Gastroesophageal sphincter (tissue), 3 donors: ENCODE measurements around the gene CNTNAP3.
"Not testable (repeated sequence)": the region's sequence is repeated elsewhere in the genome, so short reads cannot be mapped to it uniquely, and the experiment has no call there.

Experiments
- POLR2A ChIP-seq, 2 donors: fragments of 450-650 bp; IDR thresholded peaks; one replicate each; pipeline ENCODE4 v1.6.1; 2017; ENCODE audit warnings: antibody characterized with exemption in 2 of 2, mild to moderate bottlenecking in 2 of 2, moderate library complexity in 1 of 2
- TF ChIP-seq, protein P1 (sequence below), 4 experiments: fragments of 200-600 bp in 2 of 4; fragments of 450-650 bp in 2 of 4; sonication (generic) in 1 of 4; IDR thresholded peaks; one replicate each; pipeline ENCODE4 v1.5.1; 2017 to 2019; ENCODE audit warnings: antibody characterized with exemption in 4 of 4, mild to moderate bottlenecking in 2 of 4, moderate library complexity in 2 of 4

DNA sequence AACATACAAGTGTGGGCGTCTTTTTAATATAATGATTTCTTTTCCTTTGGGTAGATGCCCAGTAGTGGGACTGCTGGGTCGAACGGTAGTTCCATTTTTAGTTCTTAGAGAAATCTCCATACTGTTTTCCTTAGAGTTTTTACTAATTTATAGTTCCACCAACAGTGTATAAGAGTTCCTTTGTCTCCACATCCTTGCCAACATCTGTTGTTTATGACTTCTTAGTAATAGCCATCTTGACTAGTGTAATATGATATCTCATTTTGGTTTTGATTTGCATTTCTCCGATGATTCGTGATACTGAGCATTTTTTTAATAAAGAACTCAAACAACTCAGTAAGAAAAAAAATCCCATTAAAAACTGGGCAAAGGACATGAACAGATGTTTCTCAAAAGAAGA, 225.0 kb downstream of the CNTNAP3 start:
- not testable (repeated sequence) for TF ChIP-seq POLR2A (IDR thresholded peaks at IDR 0.05)
- TF ChIP-seq, protein P1, sequence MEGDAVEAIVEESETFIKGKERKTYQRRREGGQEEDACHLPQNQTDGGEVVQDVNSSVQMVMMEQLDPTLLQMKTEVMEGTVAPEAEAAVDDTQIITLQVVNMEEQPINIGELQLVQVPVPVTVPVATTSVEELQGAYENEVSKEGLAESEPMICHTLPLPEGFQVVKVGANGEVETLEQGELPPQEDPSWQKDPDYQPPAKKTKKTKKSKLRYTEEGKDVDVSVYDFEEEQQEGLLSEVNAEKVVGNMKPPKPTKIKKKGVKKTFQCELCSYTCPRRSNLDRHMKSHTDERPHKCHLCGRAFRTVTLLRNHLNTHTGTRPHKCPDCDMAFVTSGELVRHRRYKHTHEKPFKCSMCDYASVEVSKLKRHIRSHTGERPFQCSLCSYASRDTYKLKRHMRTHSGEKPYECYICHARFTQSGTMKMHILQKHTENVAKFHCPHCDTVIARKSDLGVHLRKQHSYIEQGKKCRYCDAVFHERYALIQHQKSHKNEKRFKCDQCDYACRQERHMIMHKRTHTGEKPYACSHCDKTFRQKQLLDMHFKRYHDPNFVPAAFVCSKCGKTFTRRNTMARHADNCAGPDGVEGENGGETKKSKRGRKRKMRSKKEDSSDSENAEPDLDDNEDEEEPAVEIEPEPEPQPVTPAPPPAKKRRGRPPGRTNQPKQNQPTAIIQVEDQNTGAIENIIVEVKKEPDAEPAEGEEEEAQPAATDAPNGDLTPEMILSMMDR (IDR thresholded peaks at IDR 0.05), result not testable (repeated sequence)
